Ovary (tissue), 3 donors: ENCODE data around the gene SLC4A1AP.

ENCODE experiments used
- CTCF ChIP-seq, 3 donors: fragments of 450-650 bp in 2 of 3; fragments of 200-600 bp in 1 of 3; IDR thresholded peaks; one replicate each; pipeline versions ENCODE4 v1.5.1 to v1.8.0; 2016 to 2022; ENCODE audit warnings: antibody characterized with exemption in 3 of 3, mild to moderate bottlenecking in 1 of 3
- EP300 ChIP-seq: sonication (generic); formaldehyde crosslinking; IDR thresholded peaks from one replicate; pipeline ENCODE4 v1.6.1; 2017; ENCODE audit warnings: antibody characterized with exemption
- POLR2A ChIP-seq: fragments of 450-650 bp; IDR thresholded peaks from one replicate; pipeline ENCODE4 v1.6.1; 2017; ENCODE audit warnings: antibody characterized with exemption, mild to moderate bottlenecking, moderate library complexity
- donor health status: DM: no; HTN: no; CAD: no.

GRCh38 chr2:27705851-27706622, 42.3 kb downstream of the SLC4A1AP start:
- TF ChIP-seq POLR2A (no peak), CTCF (IDR thresholded peaks at IDR 0.05) (no peak), EP300 (peak; percentile 66)
